Testis (tissue), 3 donors: ENCODE results near the gene PJA2. TPM values are rescaled to one million over a fixed set of nuclear protein-coding genes. Genes with fewer than 3 reads are reported as not detected.

ENCODE experiments used
- DNase-seq: peaks from one replicate; pipeline ENCODE4 v3.0.0-alpha.2; 2019
- H3K27ac ChIP-seq, 2 donors: fragments of 200-600 bp; sonication (generic); one replicate each; pipeline ENCODE4 v1.5.1; 2019
- H3K27me3 ChIP-seq: fragments of 200-600 bp; sonication (generic); one replicate; pipeline ENCODE4 v1.5.1; 2019
- H3K36me3 ChIP-seq: fragments of 200-600 bp; sonication (generic); one replicate; pipeline ENCODE4 v1.5.1; 2017; ENCODE audit warnings: low read depth; ENCODE audit errors: missing control alignments
- H3K4me1 ChIP-seq: fragments of 200-600 bp; sonication (generic); one replicate; pipeline ENCODE4 v1.5.1; 2019
- H3K4me3 ChIP-seq, 2 donors: fragments of 200-600 bp; sonication (generic); one replicate each; pipeline ENCODE4 v1.5.1; 2017 to 2019
- H3K9me3 ChIP-seq: fragments of 200-600 bp; sonication (generic); one replicate; pipeline ENCODE4 v1.5.1; 2017
- CTCF ChIP-seq, 3 experiments: fragments of 450-650 bp in 2 of 3; fragments of 200-600 bp in 1 of 3; sonication (generic) in 1 of 3; IDR thresholded peaks; one replicate each; pipeline ENCODE4 v1.5.1; 2016 to 2019; ENCODE audit warnings: antibody characterized with exemption in 3 of 3, mild to moderate bottlenecking in 2 of 3, moderate library complexity in 1 of 3
- POLR2A ChIP-seq: fragments of 450-650 bp; IDR thresholded peaks from one replicate; pipeline ENCODE4 v1.6.1; 2017; ENCODE audit warnings: antibody characterized with exemption, mild to moderate bottlenecking, moderate library complexity
- WGBS, 2 donors: methylation state at CpG; one replicate each; pipeline ENCODE4 v1.1.5; 2018; 5-methylcytosine and 5-hydroxymethylcytosine counted together
- intact Hi-C: fragments of 100-400 bp; cut with DNase I; formaldehyde crosslinking; loops from one replicate; pipeline ENCODE4 v1.15.1; 2023; ENCODE audit warnings: low total_unique reads
- polyA plus RNA-seq: library from polyadenylated mRNA; stranded (reverse); fragments of 350-450 nt; fragmentation: Illumina TruSeq; extraction: RNeasy Lipid Tissue Mini Kit (QIAGEN cat#74804); gene quantifications from one replicate; pipeline ENCODE4 v1.2.3, GENCODE V29; 2014; ENCODE audit warnings: low read depth, low replicate concordance; ENCODE audit not compliant: insufficient read depth
- total RNA-seq, 2 donors: library from RNA; depleted of rRNA; stranded (reverse); fragments of >200 nt; gene quantifications; one replicate each; pipeline ENCODE4 v1.2.3, GENCODE V29; 2016

Gene PJA2
- total and polyA plus RNA-seq, 3 donors from 2014 or later, result 77.3 to 112 (median 105) TPM

- DNase-seq, result no peak
- Histone ChIP-seq H3K9me3 (no peaks in the 10 kb centered on the region), H3K36me3 (no peaks in the 10 kb centered on the region), H3K4me1 (peaks cover 4% of the 10 kb centered on the region), H3K27me3 (no peaks in the 10 kb centered on the region), H3K4me3 (no peak overlapping the region), H3K27ac (no peak overlapping the region)
- intact Hi-C loops, result no loop called here
- no peak for TF ChIP-seq POLR2A
- TF ChIP-seq CTCF (IDR thresholded peaks at IDR 0.05), result no peak
Measured at GRCh38 chr5:109413458-109413857, 3.7 kb upstream of the PJA2 start.

DNA sequence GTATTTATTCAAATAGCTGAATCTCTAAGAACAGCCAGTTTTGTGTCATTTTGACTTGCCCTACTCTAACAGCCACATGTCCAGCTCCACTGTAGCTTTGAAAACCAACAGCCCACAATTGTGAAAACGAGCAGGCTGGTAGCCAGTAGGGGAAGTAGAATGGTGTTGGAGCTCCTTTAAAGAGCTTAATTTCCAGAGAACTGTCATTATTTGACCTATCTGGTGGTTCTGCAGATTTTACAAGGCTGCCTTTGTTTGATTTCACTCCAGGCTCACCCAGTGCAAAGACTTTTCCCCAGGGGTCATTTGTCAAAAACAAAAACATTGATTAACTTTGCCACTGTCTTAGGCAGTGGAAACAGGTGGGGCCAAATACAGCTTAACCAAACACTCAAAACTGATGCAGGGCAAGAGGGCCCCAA lies 3.2 kb upstream of the PJA2 start:
- Histone ChIP-seq H3K27me3 (no peaks in the 10 kb centered on the region), H3K27ac (no peak overlapping the region), H3K36me3 (no peaks in the 10 kb centered on the region), H3K4me1 (peaks cover 4% of the 10 kb centered on the region), H3K4me3 (no peak overlapping the region), H3K9me3 (no peaks in the 10 kb centered on the region)
- TF ChIP-seq POLR2A (no peak), CTCF (IDR thresholded peaks at IDR 0.05) (no peak)
- WGBS, 2 donors, result 33 to 42% methylated on average over 1 of the region's 1 CpG
- intact Hi-C loops, result no loop called here
- DNase-seq, result no peak

GRCh38 chr5:109411627-109412026 lies 1.9 kb upstream of the PJA2 start:
- TF ChIP-seq POLR2A (no peak), CTCF (IDR thresholded peaks at IDR 0.05) (no peak)
- Histone ChIP-seq H3K27me3 (no peaks in the 10 kb centered on the region), H3K27ac (peak overlapping the region in 1 of 2 donors; percentile 99), H3K4me3 (no peak overlapping the region), H3K9me3 (no peaks in the 10 kb centered on the region), H3K4me1 (peaks cover 7% of the 10 kb centered on the region), H3K36me3 (no peaks in the 10 kb centered on the region)
- intact Hi-C loops, result no loop called here
- no peak for DNase-seq
- WGBS, 2 donors, result 60 to 70% methylated on average over 3 of the region's 3 CpGs

DNA sequence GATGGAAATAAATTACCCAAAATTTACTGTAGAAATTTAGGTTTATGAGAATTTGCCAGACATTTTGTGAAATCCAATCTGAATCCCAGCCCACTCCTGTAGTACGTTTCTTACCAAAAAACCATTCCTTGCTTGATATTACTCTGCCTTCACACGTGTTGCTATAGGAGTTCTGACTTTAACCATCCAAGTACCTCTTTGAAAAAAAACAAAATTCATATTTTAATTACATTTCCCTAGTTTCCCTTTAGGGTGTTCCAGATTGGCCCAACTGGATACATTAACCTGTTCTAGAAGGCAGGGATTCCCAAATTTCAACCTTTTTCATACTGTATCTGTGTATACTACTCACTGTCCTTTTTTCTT lies 1.4 kb upstream of the PJA2 start:
- no peaks in the 10 kb centered on the region for H3K9me3 ChIP-seq
- H3K36me3 ChIP-seq, result no peaks in the 10 kb centered on the region
- TF ChIP-seq CTCF (IDR thresholded peaks at IDR 0.05), result no peak
- no peak for TF ChIP-seq POLR2A
- H3K27ac ChIP-seq, result peak overlapping the region; percentile 99
- no peaks in the 10 kb centered on the region for H3K27me3 ChIP-seq
- 2% methylated on average over 2 of the region's 2 CpGs for WGBS, 2 donors
- intact Hi-C loops, result no loop called here
- H3K4me1 ChIP-seq, result peaks cover 12% of the 10 kb centered on the region
- no peak for DNase-seq
- peak overlapping the region; percentile 89 to 91 for H3K4me3 ChIP-seq

DNA sequence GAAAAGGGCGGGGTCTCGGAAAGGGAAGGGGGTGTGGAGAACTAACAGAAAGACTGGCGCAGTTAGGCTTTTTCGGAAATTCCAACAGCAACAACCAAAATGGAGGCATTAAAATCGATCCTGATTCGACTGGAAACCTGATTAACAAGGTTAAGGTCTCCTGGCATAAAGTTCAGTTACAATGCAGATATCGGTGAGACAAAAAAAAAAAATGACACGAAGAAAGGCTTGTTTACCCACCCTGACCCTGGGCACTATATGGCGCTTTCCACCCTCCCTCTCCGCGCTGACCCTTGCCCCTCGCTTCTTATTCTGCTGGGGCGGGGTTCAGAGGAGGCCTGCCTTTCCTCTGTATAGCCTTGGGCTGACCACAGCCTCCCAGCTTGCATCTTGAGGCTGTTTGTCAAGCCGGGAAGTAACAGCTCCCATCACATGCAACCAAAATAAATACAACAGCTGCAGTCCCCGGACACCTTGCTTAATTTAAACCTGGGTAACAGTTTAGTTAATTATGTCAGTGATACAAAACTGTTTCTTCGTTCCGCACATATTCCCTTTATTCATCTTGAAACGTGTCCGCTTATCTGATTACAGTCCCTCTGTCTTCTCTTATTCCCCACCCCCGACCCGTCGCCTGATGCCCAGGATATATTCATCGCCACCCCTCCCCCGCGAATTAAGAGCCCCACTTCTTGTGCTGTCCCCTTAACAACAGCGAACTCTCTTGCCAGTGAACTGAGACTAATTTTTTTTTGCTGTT lies 795 bp upstream of the PJA2 start:
- Histone ChIP-seq H3K4me3 (peak overlapping the region; percentile 89 to 91), H3K4me1 (peaks cover 14% of the 10 kb centered on the region), H3K27ac (peak overlapping the region; percentile 99), H3K27me3 (no peaks in the 10 kb centered on the region), H3K36me3 (no peaks in the 10 kb centered on the region), H3K9me3 (no peaks in the 10 kb centered on the region)
- 0 to 1% methylated on average over 26 of the region's 26 CpGs for WGBS, 2 donors
- DNase-seq, result peak; percentile 84
- TF ChIP-seq POLR2A, result peak; percentile 48
- no peak for TF ChIP-seq CTCF (IDR thresholded peaks at IDR 0.05)
- intact Hi-C loops, result no loop called here
